H1 (cell line): ENCODE results near the gene PRSS2. TPM values are rescaled to one million over a fixed set of nuclear protein-coding genes. Genes with fewer than 3 reads are reported as not detected.

Experiments
- CTCF ChIA-PET: fragments of 300-600 bp; sonication (Branson Sonifier 250); formaldehyde crosslinking; loops from one replicate; lab custom pipeline; 2021; ENCODE audit not compliant: partially characterized antibody; lab: Charles Lee
- POLR2A ChIA-PET: fragments of 300-600 bp; sonication (Branson Sonifier 250); formaldehyde crosslinking; loops from one replicate; lab custom pipeline; 2021; ENCODE audit warnings: inconsistent platforms; ENCODE audit not compliant: partially characterized antibody; lab: Charles Lee
- DNase-seq, 2 experiments: peaks; one replicate each; pipeline versions ENCODE4 v3.0.0 to v3.0.0-alpha.2; 2010 to 2022; ENCODE audit warnings: low spot score in 2 of 2, low read depth in 1 of 2, mixed read lengths in 1 of 2
- FAIRE-seq: peaks from 2 replicates; lab custom pipeline; 2011; peaks lifted over from hg19 to GRCh38; lab: Jason Lieb, UNC
- H2AFZ ChIP-seq: 2 replicates; pipeline ENCODE4 v1.8.1; 2012; ENCODE audit warnings: low read length, inconsistent platforms
- H2AK5ac ChIP-seq: 2 replicates; pipeline ENCODE4 v1.6.1; 2013; ENCODE audit warnings: low read depth, low read length
- H2BK120ac ChIP-seq: replicated peaks from 2 replicates; pipeline ENCODE3; 2013; ENCODE audit warnings: low read depth, low read length, inconsistent platforms
- H2BK12ac ChIP-seq: 2 replicates; pipeline ENCODE4 v1.6.1; 2013; ENCODE audit warnings: low read depth, low read length
- H2BK15ac ChIP-seq: 2 replicates; pipeline ENCODE4 v1.6.1; 2013; ENCODE audit warnings: low read length
- H2BK20ac ChIP-seq: 2 replicates; pipeline ENCODE4 v1.6.1; 2013; ENCODE audit warnings: low read length
- H2BK5ac ChIP-seq: 2 replicates; pipeline ENCODE4 v1.6.1; 2013; ENCODE audit warnings: low read depth, low read length
- H3K14ac ChIP-seq: 2 replicates; pipeline ENCODE4 v1.6.1; 2013; ENCODE audit warnings: inconsistent platforms; ENCODE audit not compliant: insufficient read length
- H3K18ac ChIP-seq: 2 replicates; pipeline ENCODE4 v1.6.1; 2013; ENCODE audit warnings: low read length; ENCODE audit errors: extremely low read depth
- H3K23ac ChIP-seq: 2 replicates; pipeline ENCODE4 v1.6.1; 2013; ENCODE audit warnings: inconsistent platforms; ENCODE audit not compliant: insufficient read length
- H3K23me2 ChIP-seq: 2 replicates; pipeline ENCODE4 v1.6.1; 2013; ENCODE audit warnings: low read depth, low read length
- H3K27ac ChIP-seq: 2 replicates; pipeline ENCODE4 v1.6.1; 2011; ENCODE audit warnings: low read depth, low read length, inconsistent platforms
- H3K27me3 ChIP-seq, 4 experiments: replicated peaks in 1 of 4; 1 replicate in 1 of 4; 2 replicates in 3 of 4; pipeline versions ENCODE4 v1.6.1 to v1.8.1; 2011 to 2013; ENCODE audit warnings: low read length in 3 of 4, mild to moderate bottlenecking in 3 of 4, inconsistent platforms in 2 of 4, mixed read lengths in 2 of 4, moderate library complexity in 1 of 4; ENCODE audit not compliant: control insufficient read depth in 3 of 4, insufficient read depth in 3 of 4; ENCODE audit errors: extremely low read depth in 1 of 4
- H3K36me3 ChIP-seq, 4 experiments: 2 replicates each; pipeline versions ENCODE4 v1.6.1 to v1.8.1; 2011 to 2013; ENCODE audit warnings: mild to moderate bottlenecking in 4 of 4, low read length in 3 of 4, moderate library complexity in 2 of 4, control low read depth in 1 of 4, inconsistent platforms in 1 of 4; ENCODE audit not compliant: insufficient read depth in 4 of 4, control insufficient read depth in 2 of 4
- H3K4ac ChIP-seq: replicated peaks from 2 replicates; pipeline ENCODE3; 2013; ENCODE audit warnings: low read length, low read depth, mixed read lengths, inconsistent platforms; ENCODE audit not compliant: insufficient read length
- H3K4me1 ChIP-seq, 4 experiments: replicated peaks in 1 of 4; 1 replicate in 1 of 4; 2 replicates in 3 of 4; pipeline versions ENCODE4 v1.6.1 to v1.8.1; 2011 to 2013; ENCODE audit warnings: low read length in 3 of 4, inconsistent platforms in 2 of 4, mixed read lengths in 1 of 4; ENCODE audit not compliant: insufficient read depth in 4 of 4, control insufficient read depth in 3 of 4
- H3K4me2 ChIP-seq, 2 experiments: 2 replicates each; pipeline versions ENCODE4 v1.6.1 to v1.8.1; 2011 to 2013; ENCODE audit warnings: low read depth in 2 of 2, low read length in 2 of 2, control low read depth in 1 of 2, inconsistent platforms in 1 of 2, mild to moderate bottlenecking in 1 of 2; ENCODE audit not compliant: insufficient read depth in 1 of 2
- H3K4me3 ChIP-seq, 4 experiments: fragments of 200-600, 300-600 bp in 1 of 4; sonication (generic), shearing (Covaris generic), sonication (Bioruptor Twin) in 1 of 4; 2 replicates each; pipeline versions ENCODE4 v1.5.1 to v1.8.1; 2011 to 2016; ENCODE audit warnings: low read length in 4 of 4, low read depth in 3 of 4, control low read depth in 2 of 4, inconsistent platforms in 2 of 4, mild to moderate bottlenecking in 2 of 4, mixed read lengths in 1 of 4, moderate library complexity in 1 of 4; ENCODE audit not compliant: insufficient read depth in 2 of 4; ENCODE audit errors: extremely low read depth in 1 of 4
- H3K56ac ChIP-seq: replicated peaks from 2 replicates; pipeline ENCODE3; 2013; ENCODE audit warnings: low read depth, mild to moderate bottlenecking, mixed read lengths, low read length, inconsistent platforms; ENCODE audit not compliant: insufficient read length
- H3K79me1 ChIP-seq: 2 replicates; pipeline ENCODE4 v1.6.1; 2013; ENCODE audit warnings: low read depth, low read length, control low read depth
- H3K79me2 ChIP-seq, 2 experiments: 2 replicates each; pipeline versions ENCODE4 v1.6.1 to v1.8.1; 2012 to 2013; ENCODE audit warnings: low read length in 2 of 2, mild to moderate bottlenecking in 2 of 2, inconsistent platforms in 1 of 2; ENCODE audit not compliant: insufficient read depth in 2 of 2, control insufficient read depth in 1 of 2
- H3K9ac ChIP-seq, 4 experiments: replicated peaks in 1 of 4; 1 replicate in 1 of 4; 2 replicates in 3 of 4; pipeline versions ENCODE4 v1.6.1 to v1.8.1; 2011 to 2013; ENCODE audit warnings: low read depth in 3 of 4, low read length in 3 of 4, control low read depth in 2 of 4, mild to moderate bottlenecking in 2 of 4, moderate library complexity in 2 of 4, inconsistent platforms in 1 of 4; ENCODE audit errors: extremely low read depth in 1 of 4
- H3K9me3 ChIP-seq, 2 experiments: 2 replicates each; pipeline versions ENCODE4 v1.6.1 to v1.8.1; 2012 to 2013; ENCODE audit warnings: mild to moderate bottlenecking in 2 of 2, moderate library complexity in 2 of 2, control low read depth in 1 of 2, inconsistent platforms in 1 of 2, low read depth in 1 of 2, low read length in 1 of 2, mixed read lengths in 1 of 2; ENCODE audit not compliant: insufficient read depth in 2 of 2
- H4K20me1 ChIP-seq, 2 experiments: replicated peaks in 1 of 2; 2 replicates each; pipeline versions ENCODE3 to v1.8.1; 2011 to 2013; ENCODE audit warnings: inconsistent platforms in 2 of 2, low read length in 2 of 2, mild to moderate bottlenecking in 1 of 2; ENCODE audit not compliant: insufficient read depth in 2 of 2, control insufficient read depth in 1 of 2
- H4K5ac ChIP-seq: 2 replicates; pipeline ENCODE4 v1.6.1; 2013; ENCODE audit warnings: low read length, low read depth, mixed read lengths, inconsistent platforms; ENCODE audit not compliant: insufficient read length
- H4K8ac ChIP-seq: 2 replicates; pipeline ENCODE4 v1.8.0; 2013; ENCODE audit warnings: mild to moderate bottlenecking, moderate library complexity, low read length, inconsistent platforms; ENCODE audit not compliant: insufficient read depth; ENCODE audit errors: extremely low read depth
- H4K91ac ChIP-seq: replicated peaks from 2 replicates; pipeline ENCODE3; 2013; ENCODE audit warnings: low read length, mixed read lengths, inconsistent platforms; ENCODE audit not compliant: insufficient read length
- CBX5 ChIP-seq: fragments of 300-800, 300-1000 bp; sonication (generic); IDR thresholded peaks from 2 replicates; pipeline ENCODE4 v1.7.1; 2016; ENCODE audit warnings: antibody characterized with exemption, low read length, low read depth
- JUN ChIP-seq: IDR thresholded peaks from 2 replicates; pipeline ENCODE4 v1.6.1; 2011; ENCODE audit warnings: low read depth, mild to moderate bottlenecking, improper control_type of control experiment, low read length
- RXRA ChIP-seq: IDR thresholded peaks from 2 replicates; pipeline ENCODE4 v1.6.1; 2011; ENCODE audit warnings: low read depth, mild to moderate bottlenecking, low read length, moderate library complexity; ENCODE audit not compliant: insufficient read depth
- SIN3A ChIP-seq, 2 experiments: IDR thresholded peaks in 1 of 2; conservative IDR thresholded peaks in 1 of 2; 2 replicates each; pipeline ENCODE4 v1.6.1; 2011 to 2012; ENCODE audit warnings: low read length in 2 of 2, improper control_type of control experiment in 1 of 2, low read depth in 1 of 2, mild to moderate bottlenecking in 1 of 2
- TBP ChIP-seq: IDR thresholded peaks from 2 replicates; pipeline ENCODE4 v1.6.1; 2011; ENCODE audit warnings: low read depth, low read length, improper control_type of control experiment
- WGBS, 2 experiments: shearing (Covaris generic) in 1 of 2; methylation state at CpG; one replicate each; pipeline versions ENCODE4 v1.1.6 to v1.1.7; 2013 to 2015; ENCODE audit warnings: low lambda C conversion rate in 2 of 2, mixed read lengths in 2 of 2, inconsistent platforms in 1 of 2, low coverage in 1 of 2, missing lambda C conversion rate in 1 of 2; ENCODE audit not compliant: insufficient replicate concordance in 2 of 2, insufficient coverage in 1 of 2, insufficient read length in 1 of 2; ENCODE audit errors: extremely low coverage in 1 of 2, missing lambda C conversion rate in 1 of 2; 5-methylcytosine and 5-hydroxymethylcytosine counted together
- polyA plus RNA-seq, 7 experiments: library from polyadenylated mRNA; depleted of rRNA in 3 of 7; stranded (reverse) in 5 of 7; unstranded in 2 of 7; fragments of >200 nt in 5 of 7; fragments of 200-250 nt in 2 of 7; gene quantifications; 1 replicate in 5 of 7; 2 replicates in 1 of 7; 4 replicates in 1 of 7; pipeline versions ENCODE4 v1.2.1 to v1.2.3, GENCODE V29; 2011 to 2013; ENCODE audit warnings: missing spikeins in 2 of 7, mixed read lengths in 2 of 7
- total RNA-seq: library from RNA; stranded (reverse); fragmentation: NEBNext Ultra II Directional; extraction: Animal tissue kit (Norgen Biotek cat#: 25700); gene quantifications from 2 replicates; pipeline ENCODE4 v1.2.1, GENCODE V29; 2021
- TF ChIP-seq, protein P1 (sequence below): IDR thresholded peaks from 2 replicates; pipeline ENCODE4 v1.6.1; 2012; ENCODE audit warnings: inconsistent platforms

The PRSS2 gene
- total and polyA plus RNA-seq, 2 of the 8 experiments (the other 6 are each of a cell fraction or from before 2014, with no cell fraction given), result not detected

DNA sequence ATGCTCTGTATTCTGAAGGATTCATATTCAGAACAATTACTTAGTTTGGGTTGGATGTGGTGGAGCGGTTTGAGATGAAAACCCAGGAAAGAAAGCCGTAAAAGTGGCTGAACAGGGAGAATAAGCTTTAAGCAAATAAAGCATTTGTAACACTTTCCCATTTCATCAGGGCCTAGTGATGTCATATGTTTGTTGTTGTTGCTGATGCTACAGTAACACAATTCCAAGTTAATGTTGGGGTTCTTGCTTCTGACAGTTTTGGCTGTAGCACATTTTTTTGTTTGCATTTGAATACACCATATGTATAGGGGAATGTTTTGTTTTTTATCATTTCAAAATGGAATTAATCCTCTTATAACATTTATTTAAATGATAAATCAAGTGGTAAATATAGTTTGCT lies 43.7 kb downstream of the PRSS2 start:
- no peak overlapping the region for H3K56ac ChIP-seq
- H3K4me3 ChIP-seq, result no peak overlapping the region
- no peak overlapping the region for H3K9ac ChIP-seq
- no peak overlapping the region for H2BK20ac ChIP-seq
- DNase-seq (no peak), FAIRE-seq (no peak)
- 82% methylated on average over 2 of the region's 2 CpGs; no CpG with 5 or more reads in 1 of the 2 experiments for whole genome bisulfite sequencing, 2 experiments
- H3K18ac ChIP-seq, result no peak overlapping the region
- H3K9me3 ChIP-seq, result no peaks in the 10 kb centered on the region
- no peak overlapping the region for H2AFZ ChIP-seq
- H3K23ac ChIP-seq, result no peak overlapping the region
- no peak overlapping the region for H2AK5ac ChIP-seq
- H4K8ac ChIP-seq, result no peak overlapping the region
- no peaks in the 10 kb centered on the region for H3K79me2 ChIP-seq
- peak overlapping the region; percentile 89 for H2BK12ac ChIP-seq
- H3K27me3 ChIP-seq, result no peaks in the 10 kb centered on the region
- no peak for TF ChIP-seq TBP
- TF ChIP-seq, protein P1, sequence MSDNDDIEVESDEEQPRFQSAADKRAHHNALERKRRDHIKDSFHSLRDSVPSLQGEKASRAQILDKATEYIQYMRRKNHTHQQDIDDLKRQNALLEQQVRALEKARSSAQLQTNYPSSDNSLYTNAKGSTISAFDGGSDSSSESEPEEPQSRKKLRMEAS, result no peak
- TF ChIP-seq JUN, result no peak
- TF ChIP-seq CBX5, result no peak
- no peak for TF ChIP-seq RXRA
- no peak for TF ChIP-seq SIN3A (conservative IDR thresholded peaks at IDR 0.05 in 1 of 2, IDR thresholded peaks at IDR 0.05 in 1 of 2; ENCODE audit: low read depth in 1 of 2, low read length in 2 of 2)
- no peaks in the 10 kb centered on the region; a peak in 1 of 8 replicates for H3K36me3 ChIP-seq
- no peak overlapping the region for H4K5ac ChIP-seq
- H4K91ac ChIP-seq, result no peak overlapping the region
- H2BK120ac ChIP-seq, result no peak overlapping the region
- no peak overlapping the region for H2BK5ac ChIP-seq
- no peaks in the 10 kb centered on the region for H3K79me1 ChIP-seq
- peaks cover 10 to 22% (median 17%) of the 10 kb centered on the region in 4 experiments for H3K4me1 ChIP-seq
- no peak overlapping the region for H3K14ac ChIP-seq
- ChIA-PET POLR2A (interaction anchor here (1.1 to 2.4 kb wide), 2 partner anchors 16 to 18 kb away, joined by 4 to 18 read pairs; no protein-coding TSS in a partner anchor), CTCF (interaction anchor here (0.8 to 18.9 kb wide), 19 partner anchors 14 to 513 kb away, joined by 3 to 430 read pairs (median 4); partner anchors contain the start of gene PRSS2)
- peak overlapping the region in 1 of 2 experiments; percentile 53; a peak in 1 of 4 replicates for H3K4me2 ChIP-seq
- H3K4ac ChIP-seq, result no peak overlapping the region
- no peaks in the 10 kb centered on the region for H3K23me2 ChIP-seq
- H2BK15ac ChIP-seq, result no peak overlapping the region
- no peaks in the 10 kb centered on the region for H4K20me1 ChIP-seq
- no peak overlapping the region for H3K27ac ChIP-seq
